ENCODE measurements around the gene ATP5F1E.
"Not testable (repeated sequence)": the region's sequence is repeated elsewhere in the genome, so short reads cannot be mapped to it uniquely, and the experiment has no call there.

Gene ATP5F1E

GRCh38 chr20:58988565-58988882 lies 43.6 kb downstream of the ATP5F1E start:
- no peak for DNase-seq (ENCODE audit: low read depth)

DNA sequence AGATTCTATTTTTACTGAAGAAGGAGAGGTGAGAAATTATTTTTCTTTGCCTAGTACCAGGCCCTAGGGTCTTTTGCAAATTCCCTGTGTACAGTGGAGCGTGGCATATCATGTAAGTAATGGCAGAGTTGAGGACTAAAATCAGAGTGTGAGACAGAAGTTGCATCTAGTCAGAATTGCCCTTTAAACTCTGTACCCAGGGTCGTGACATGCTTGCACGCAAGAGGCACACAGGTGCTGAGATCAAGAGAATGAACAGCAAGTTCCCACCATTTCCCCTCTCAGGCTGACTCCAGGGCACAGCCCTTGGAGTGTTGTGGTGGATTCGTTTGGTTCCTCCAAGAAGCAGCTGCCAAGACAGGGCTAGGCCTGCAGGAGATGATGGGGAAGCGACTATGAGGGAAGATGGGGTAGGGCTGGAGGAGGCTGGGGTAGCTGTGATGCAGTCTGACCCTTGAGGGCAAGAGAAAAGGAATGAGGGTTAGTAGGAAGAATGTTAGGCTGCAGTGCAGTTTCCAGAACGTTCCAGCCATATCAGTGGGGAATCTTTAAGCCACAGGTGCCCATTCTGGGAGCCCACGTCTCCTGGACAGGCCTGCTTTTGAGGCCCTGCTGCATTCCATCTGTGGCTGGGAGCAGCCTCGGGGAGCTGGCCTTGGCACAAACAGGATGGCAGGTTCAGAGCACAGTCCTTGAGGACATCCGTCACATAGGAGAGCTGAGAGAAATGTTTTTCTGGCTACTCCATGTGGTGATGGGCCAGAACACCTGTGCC lies 44.2 kb downstream of the ATP5F1E start:
- no peak for DNase-seq (ENCODE audit: low read depth)

GRCh38 chr20:58986968-58987517 lies 45.1 kb downstream of the ATP5F1E start:
- DNase-seq (ENCODE audit: low read depth) = no peak

DNA sequence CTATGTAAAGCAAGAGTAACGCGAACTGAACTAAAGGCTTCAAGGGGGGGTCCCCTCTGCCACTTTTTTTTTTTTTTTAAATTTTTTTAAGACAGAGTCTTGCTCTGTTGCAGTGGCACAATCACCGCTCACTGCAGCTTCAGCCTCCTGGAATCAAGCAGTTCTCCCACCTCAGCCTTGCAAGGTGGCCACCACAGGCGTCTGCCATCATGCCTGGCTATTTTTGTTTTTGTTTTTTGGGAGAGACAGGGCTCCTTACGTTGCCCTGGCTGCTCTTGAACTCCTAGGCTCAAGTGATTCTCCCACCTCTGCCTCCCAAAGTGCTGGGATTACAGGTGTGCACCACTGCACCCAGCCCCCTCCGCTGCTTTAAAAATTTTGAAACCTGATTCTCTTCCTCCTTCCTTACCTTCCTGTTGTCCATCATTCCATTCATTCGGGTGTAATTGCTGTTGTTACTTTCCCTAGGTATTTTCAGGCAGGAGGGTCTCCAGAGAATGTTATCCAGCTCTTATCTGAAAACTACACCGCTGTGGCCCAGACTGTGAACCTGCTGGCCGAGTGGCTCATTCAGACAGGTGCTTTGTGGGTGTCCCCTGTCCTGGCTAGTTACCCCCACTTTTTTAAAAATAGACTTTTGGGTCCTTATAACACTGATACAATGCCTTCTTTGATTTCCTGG lies 45.7 kb downstream of the ATP5F1E start:
- DNase-seq (ENCODE audit: low read depth) = no peak

GRCh38 chr20:58985656-58986055 lies 46.5 kb downstream of the ATP5F1E start:
- DNase-seq (ENCODE audit: low read depth) = no peak

GRCh38 chr20:58984691-58985090 lies 47.4 kb downstream of the ATP5F1E start:
- DNase-seq (ENCODE audit: low read depth) = no peak

- DNase-seq (ENCODE audit: low read depth) = not testable (repeated sequence)
Observed at GRCh38 chr20:58983115-58983468, 49.0 kb downstream of the ATP5F1E start.

- no peak for DNase-seq (ENCODE audit: low read depth)
Observed at GRCh38 chr20:58982406-58983114, 49.6 kb downstream of the ATP5F1E start.

DNA sequence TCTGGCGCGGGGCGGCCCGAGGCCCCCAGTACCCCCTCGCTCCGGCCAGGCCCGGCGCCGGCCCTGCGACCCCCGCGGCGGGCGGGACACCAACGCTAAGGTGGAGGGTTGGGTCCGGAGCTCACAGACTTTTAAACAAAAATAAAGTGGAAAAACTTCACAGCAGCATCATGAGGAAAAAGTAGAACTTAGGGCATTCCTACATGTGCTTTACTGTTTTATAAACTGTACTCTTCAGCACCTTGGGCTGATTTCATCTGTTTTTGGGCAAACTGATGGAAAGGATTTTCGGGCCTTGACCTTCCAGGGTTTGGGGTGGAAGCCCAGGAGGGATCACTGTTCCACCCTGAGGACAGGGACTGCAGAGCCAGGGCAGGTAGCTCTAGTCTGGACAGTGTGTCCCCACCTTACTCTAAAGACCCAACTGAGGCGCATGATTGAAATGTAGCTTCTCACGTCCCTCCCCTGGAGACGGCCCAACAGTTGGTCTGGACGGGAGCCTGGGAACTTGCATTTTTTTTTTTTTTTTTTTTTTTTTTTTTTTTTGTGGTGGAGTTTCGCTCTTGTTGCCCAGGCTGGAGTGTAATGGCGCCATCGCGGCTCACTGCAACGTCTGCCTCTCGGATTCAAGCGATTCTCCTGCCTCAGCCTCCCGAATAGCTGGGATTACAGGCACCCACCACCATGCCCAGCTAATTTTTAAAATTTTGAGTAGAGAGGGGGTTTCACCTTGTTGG lies 50.3 kb downstream of the ATP5F1E start:
- no peak for DNase-seq (ENCODE audit: low read depth)

DNA sequence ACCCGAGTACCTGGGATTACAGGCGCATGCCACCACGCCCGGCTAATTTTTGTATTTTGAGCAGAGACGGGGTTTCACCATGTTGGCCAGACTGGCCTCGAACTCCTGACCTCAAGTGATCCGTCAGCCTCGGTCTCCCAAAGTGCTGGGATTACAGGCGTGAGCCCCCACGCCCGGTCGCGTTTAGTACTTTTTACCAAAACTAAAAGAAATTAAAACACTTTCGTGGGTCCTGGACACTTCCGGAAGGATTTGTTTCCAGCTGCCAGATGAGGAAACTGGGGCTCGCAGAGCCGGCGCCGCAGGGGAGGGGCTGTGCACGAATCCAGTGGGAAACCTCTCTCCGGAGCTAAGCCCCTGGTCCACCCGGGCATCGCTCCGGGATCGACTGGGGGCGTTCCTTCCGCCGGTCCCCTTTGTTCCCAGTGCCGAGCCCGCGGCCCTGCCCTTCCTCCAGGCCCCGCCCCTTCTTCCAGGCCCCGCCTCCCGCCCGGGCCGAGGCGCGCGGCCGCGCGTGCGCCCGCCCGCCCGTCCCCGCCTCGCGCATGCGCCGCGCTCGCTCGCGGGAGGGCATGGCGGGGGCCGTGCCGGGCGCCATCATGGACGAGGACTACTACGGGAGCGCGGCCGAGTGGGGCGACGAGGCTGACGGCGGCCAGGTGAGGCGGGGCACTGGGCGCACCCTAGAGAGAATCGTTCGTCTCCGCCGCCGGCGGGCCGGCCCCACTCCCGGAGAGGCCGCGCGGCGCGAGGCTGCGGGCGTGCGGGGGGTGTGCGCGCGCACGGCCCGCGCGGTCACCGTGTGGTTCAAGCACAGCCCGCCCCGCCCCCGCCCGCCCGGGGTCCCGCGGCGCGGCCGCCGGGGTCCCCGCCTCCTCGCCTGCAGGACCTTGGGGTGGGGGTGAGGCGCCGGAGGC lies 51.2 kb downstream of the ATP5F1E start, which contains the start of gene NELFCD:
NELFCD (plus strand) TSS at position 546 of the 917 bp plus-strand sequence; CDS start at position 600, 54 bp downstream.
- DNase-seq (ENCODE audit: low read depth) = peak; percentile 82

GRCh38 chr20:58978351-58979190 lies 53.6 kb downstream of the ATP5F1E start:
- no peak for DNase-seq (ENCODE audit: low read depth)

- DNase-seq (ENCODE audit: low read depth) = no peak
Observed at GRCh38 chr20:58976061-58976730, 55.9 kb downstream of the ATP5F1E start.
